ENCODE measurements around the gene ZNF221. TPM values are rescaled to one million over a fixed set of nuclear protein-coding genes. Genes with fewer than 3 reads are reported as not detected.

Gene ZNF221
- total RNA-seq, 1 donor from 2014 or later, result 5.6 TPM

DNA sequence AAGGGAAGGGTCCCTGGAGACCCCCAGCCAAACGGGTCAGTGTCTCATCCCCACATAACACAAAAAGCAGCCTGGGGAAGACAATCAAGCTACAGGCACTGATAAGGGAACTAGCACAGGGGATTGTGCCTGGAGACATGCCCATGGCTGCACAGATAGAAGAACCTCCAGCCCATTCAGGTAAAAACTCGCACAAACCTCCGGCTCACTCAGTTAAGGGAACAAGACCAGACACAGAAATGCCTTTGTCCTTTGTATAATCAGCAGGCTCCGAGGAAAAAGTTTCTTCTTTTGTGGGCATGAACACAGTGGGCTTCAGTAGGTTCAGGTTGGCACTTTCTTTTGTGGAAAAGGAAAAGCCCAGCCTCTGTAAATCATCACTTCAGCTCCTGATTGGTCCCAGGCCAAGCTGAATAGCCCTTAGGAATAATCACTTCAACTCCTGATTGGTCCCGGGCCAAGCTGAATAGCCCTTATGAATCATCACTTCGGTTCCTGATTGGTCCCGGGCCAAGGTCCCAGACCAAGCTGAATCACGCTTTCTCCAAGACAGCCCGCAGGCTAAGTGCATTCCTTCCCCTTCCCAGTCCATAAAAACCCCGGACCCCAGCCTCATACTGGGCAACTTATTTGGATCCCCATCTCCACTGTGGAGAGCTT is 46.7 kb downstream of the ZNF221 start:
- TF ChIP-seq, protein P1, sequence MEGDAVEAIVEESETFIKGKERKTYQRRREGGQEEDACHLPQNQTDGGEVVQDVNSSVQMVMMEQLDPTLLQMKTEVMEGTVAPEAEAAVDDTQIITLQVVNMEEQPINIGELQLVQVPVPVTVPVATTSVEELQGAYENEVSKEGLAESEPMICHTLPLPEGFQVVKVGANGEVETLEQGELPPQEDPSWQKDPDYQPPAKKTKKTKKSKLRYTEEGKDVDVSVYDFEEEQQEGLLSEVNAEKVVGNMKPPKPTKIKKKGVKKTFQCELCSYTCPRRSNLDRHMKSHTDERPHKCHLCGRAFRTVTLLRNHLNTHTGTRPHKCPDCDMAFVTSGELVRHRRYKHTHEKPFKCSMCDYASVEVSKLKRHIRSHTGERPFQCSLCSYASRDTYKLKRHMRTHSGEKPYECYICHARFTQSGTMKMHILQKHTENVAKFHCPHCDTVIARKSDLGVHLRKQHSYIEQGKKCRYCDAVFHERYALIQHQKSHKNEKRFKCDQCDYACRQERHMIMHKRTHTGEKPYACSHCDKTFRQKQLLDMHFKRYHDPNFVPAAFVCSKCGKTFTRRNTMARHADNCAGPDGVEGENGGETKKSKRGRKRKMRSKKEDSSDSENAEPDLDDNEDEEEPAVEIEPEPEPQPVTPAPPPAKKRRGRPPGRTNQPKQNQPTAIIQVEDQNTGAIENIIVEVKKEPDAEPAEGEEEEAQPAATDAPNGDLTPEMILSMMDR (conservative IDR thresholded peaks at IDR 0.05; ENCODE audit: low read depth, low read length), result no peak
- no peak for DNase-seq (ENCODE audit: low read depth)

DNA sequence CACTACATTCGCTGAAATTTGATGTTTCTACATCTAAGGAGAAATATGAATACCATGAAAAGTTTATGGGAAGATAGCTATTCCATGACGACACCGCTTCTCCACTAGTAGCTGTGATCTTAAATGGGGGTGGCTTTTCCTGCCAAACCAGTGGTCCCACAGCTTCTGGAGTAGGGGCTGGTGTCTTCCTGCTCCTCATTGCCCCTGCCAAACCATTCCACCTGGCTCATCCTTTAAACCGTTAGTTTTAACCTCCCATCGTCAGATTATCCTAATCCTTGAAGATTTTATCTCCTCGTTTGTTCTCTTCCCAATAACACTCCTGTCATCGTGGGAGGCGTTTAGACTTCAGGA is 51.2 kb downstream of the ZNF221 start:
- H3K4me3 ChIP-seq (ENCODE audit: low read depth, low read length), result peak overlapping the region; percentile 89
- DNase-seq (ENCODE audit: low read depth), result no peak
- TF ChIP-seq, protein P1 (conservative IDR thresholded peaks at IDR 0.05; ENCODE audit: low read depth, low read length), result no peak

More for the DNA sequence above, 46.7 kb downstream of the ZNF221 start:
- H3K4me3 ChIP-seq (ENCODE audit: low read depth, low read length), result no peak overlapping the region

DNA sequence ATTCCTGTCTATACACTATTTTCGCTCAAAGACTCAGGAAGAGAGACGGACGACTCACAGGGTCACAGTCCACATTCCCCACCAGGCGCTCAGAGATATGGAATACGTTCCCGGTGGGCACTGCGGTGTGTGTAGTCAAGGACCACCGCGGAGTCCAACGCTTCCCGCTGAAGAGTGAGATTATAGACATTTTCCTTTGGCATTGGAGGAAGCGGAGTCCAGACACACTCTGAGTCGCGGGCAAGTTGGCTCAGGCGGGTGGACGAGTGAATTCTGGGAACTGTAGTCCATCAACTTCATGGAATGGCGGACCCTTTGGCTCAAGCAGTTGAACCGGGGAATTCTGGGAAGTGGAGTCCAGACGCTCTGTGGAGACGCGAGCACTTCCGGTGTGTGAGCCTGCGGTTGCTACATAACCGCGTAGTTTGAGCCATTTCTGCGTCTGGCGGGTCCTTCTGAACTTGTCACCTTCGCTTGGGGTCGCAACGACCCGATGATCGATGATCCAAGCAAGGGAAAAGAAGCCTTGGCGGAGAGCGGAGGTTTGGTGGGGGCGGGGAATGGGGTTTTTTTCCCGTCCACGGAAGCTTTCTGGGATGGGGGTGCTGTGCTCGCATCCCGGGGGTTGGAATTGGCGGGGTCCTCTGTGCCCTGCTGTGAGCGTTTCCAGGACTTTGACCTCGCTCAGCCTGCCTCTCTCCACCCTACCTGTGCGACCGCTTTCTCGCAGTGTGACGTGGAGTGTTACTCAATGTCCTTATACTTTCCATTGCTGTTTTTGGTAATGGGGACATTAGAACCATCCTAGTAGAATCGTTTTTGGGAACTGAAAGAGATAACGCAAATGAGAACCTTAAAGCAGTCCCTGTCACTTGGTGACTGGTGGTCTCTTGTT is 51.8 kb downstream of the ZNF221 start, which contains the start of gene ZNF230:
Gene ZNF230 (plus strand): TSS at position 392 of the 895 bp plus-strand sequence. CDS start 4,122 bp downstream, outside the sequence.
- DNase-seq (ENCODE audit: low read depth), result peak; percentile 80
- TF ChIP-seq, protein P1 (conservative IDR thresholded peaks at IDR 0.05; ENCODE audit: low read depth, low read length), result no peak
- peak within 1 kb of the TSS; percentile 89 for H3K4me3 ChIP-seq (ENCODE audit: low read depth, low read length)

DNA sequence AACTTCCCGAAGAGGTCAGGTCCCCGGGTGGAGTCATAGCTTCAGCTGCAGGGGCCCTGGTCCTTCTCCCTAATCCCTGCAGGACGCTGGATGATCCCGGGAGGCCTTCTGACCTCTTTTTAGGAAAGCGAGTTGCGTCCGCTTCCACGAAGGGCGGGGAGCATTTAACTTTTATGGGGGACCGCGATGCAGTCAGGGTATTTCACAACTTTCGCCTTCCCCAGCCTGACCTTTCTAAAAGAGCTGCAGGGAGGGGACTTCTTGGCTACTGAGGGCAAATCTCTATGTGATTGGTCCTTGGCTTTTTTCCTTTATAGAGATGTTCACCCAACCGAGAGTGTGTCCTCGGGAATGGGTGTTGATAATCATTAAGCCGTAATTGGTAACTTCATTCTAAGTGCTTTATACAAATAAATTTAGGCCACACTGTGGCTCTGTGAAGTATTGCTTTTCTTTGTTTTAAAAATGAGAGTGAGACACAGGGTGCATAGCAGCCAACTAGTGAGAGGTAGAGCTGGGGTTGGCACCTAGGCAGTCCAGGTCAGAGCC is 52.5 kb downstream of the ZNF221 start:
- DNase-seq (ENCODE audit: low read depth), result peak; percentile 46
- H3K4me3 ChIP-seq (ENCODE audit: low read depth, low read length), result peak overlapping the region; percentile 89
- TF ChIP-seq, protein P1 (conservative IDR thresholded peaks at IDR 0.05; ENCODE audit: low read depth, low read length), result peak; percentile 25

DNA sequence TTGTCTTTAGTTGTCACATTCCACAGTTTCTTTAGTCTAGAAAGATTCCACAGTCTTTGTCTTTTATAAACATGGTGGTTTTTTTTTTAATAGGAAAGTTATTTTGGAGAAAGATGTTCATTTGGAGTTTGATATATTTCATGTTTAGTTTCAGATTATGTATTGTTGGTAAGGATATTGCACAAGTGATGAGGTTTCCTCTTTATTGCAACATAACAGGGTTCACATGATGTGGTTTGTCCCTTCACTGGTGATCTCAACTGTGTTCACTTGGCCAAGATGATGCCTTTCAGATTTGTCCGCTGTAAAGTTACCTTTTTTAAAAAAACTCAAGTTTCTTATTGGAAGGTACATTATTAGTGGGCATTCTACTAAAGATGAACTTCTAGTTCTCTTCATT is 54.9 kb downstream of the ZNF221 start:
- DNase-seq (ENCODE audit: low read depth), result no peak
- no peak overlapping the region for H3K4me3 ChIP-seq (ENCODE audit: low read depth, low read length)
- TF ChIP-seq, protein P1 (conservative IDR thresholded peaks at IDR 0.05; ENCODE audit: low read depth, low read length), result no peak

DNA sequence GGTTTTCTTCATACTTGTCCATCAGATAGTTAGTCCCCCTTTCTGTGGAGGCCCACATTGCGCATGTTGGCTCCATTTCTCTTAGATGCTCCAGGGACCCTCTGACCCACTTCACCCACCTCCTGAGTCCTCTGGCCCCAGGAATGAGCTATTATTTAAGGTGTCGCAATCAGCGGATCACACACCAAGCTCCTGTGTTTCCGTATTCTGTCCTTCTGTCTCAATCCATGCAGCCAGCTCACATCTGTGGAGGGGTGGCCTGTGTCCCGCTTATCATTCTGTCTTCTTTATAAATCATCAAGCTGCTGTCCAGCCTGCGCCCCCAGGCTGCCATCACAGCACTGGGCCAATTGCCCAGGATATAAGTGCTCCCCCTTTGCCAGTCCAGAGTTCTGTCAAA is 56.4 kb downstream of the ZNF221 start:
- no peak overlapping the region for H3K4me3 ChIP-seq (ENCODE audit: low read depth, low read length)
- no peak for DNase-seq (ENCODE audit: low read depth)
- TF ChIP-seq, protein P1 (conservative IDR thresholded peaks at IDR 0.05; ENCODE audit: low read depth, low read length), result no peak

Measured in epithelial cell of proximal tubule (primary cell).